Body of pancreas (tissue), 4 donors: Measurements from ENCODE around the gene PAX1.

Experiments
- CTCF ChIP-seq, 7 experiments: fragments of 450-650 bp in 4 of 7; fragments of 200-600 bp in 3 of 7; sonication (generic) in 3 of 7; IDR thresholded peaks; one replicate each; pipeline ENCODE4 v1.5.1; 2016 to 2019; ENCODE audit warnings: antibody characterized with exemption in 7 of 7
- POLR2A ChIP-seq, 3 donors: fragments of 450-650 bp; IDR thresholded peaks; one replicate each; pipeline ENCODE4 v1.6.1; 2016; ENCODE audit warnings: antibody characterized with exemption in 3 of 3, mild to moderate bottlenecking in 2 of 3

GRCh38 chr20:21710341-21710740 lies 4.9 kb downstream of the PAX1 start:
- TF ChIP-seq CTCF (IDR thresholded peaks at IDR 0.05) (no peak), POLR2A (IDR thresholded peaks at IDR 0.05) (no peak)
